AG08395 (cell line): Measurements from ENCODE around the gene STX18.

Experiments used
- DNase-seq: peaks from one replicate; pipeline ENCODE4 v3.0.0; 2012; ENCODE audit warnings: mixed read lengths, low spot score

STX18 gene

DNA sequence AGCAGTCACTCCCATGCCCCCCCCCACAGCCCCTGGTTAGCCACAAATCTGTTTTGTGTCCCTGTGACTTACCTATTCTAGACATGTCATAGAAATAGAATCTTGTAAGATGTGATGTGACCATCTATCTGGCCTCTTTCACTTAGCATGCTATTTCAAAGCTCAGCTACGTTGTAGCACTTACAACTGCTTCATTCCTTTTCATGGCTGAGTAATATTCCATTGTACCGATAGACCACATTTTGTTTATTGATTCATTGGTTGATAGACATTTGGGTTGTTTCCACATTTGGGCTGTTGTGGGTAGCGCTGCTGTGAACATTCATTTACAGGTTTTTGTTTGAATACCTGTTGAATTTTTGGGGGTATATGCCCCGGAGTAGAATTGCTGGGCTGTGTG lies 143.4 kb downstream of the STX18 start:
- no peak for DNase-seq

DNA sequence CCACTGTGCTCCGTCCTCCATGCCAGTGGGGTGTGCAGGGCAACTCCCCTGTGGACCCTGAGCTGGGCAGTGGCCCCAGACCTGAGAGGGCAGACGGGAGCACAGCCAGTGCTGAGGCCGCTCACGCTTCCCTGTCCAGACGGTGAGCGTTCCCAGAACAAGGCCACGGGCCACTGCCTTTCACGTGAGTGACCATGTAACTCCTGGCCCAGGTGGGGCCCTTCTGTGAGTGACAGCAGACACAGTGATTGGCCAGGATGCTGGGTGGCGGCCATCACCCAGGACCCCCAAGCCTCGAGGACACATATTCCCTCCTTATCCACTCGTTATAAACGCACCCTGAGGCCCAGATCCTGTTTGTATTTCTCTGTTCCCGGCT lies 144.4 kb downstream of the STX18 start:
- no peak for DNase-seq

DNA sequence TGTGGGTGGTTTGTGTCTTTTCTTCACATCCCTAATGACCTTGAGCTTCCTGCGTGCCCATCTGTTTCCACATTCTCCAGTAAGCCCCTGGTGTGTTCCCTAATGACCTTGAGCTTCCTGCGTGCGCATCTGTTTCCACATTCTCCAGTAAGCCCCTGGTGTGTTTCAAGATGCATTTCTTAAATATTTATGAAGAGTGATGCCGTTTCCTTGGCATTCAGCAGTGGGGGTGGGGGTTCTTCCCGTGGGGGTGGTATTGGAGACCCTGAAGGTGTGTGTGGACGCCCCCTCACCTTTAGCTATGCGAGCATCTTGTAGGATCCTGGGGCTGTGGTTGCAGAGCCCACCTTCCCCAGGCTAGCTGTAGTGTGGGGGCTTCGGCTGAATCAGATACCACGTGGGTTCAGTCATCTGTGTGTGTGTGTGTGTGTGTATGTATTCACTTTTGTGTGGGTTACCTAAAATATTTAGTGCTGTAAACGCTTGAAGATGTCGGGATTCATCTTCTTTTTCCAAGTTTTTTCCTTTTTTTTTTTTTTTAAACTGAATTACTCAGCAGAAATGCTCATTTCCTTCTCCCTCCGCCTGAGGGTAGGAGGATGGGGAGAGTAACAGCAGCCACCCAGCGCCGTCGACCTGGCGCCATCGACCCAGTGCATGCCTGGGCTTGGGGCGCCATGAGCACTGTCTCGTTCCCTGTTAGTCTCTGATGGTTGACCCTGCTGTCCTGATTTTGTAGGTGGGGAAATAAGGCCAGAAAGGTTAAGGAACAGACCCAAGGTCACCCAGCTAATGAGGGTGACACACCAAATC lies 145.0 kb downstream of the STX18 start:
- DNase-seq, result no peak

GRCh38 chr4:4395849-4396627 lies 145.8 kb downstream of the STX18 start:
- no peak for DNase-seq

GRCh38 chr4:4395371-4395770 lies 146.5 kb downstream of the STX18 start:
- DNase-seq, result no peak

- no peak for DNase-seq
Observed at GRCh38 chr4:4394644-4395043, 147.2 kb downstream of the STX18 start.

DNA sequence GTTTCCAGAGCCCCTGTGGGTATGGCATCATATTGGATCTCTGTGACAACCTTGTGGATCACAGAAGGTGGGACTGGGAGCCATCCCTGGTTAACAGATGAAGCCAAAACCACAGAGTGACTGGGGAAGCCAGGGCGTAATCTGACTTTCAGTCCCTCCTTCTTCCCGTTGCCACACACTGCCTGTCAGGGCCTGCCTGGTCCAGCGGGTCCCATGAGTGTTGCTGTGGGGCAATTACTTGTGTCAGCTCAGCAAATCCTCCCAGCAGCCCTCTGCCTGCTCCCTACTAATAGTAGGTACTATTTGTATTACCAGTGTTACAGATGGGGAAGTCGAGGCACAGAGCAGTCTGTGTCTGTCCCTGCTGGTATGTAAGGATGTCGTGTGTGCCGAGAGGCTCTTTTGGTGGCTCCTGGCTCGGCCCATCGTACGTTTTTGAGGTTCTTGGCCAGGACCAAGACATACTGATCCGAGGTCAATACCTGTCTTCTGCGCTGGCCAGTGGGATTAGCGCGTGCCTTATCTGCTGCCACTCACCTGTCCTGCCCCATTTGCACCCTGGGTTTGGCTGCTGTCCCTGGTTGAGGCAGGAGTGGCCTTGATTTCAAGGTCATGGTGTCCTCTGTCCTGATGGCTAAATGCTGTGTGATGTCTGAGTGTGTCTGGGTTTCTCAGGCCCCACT lies 149.2 kb downstream of the STX18 start:
- DNase-seq, result no peak

GRCh38 chr4:4391866-4392265 lies 150.0 kb downstream of the STX18 start:
- DNase-seq, result no peak

- DNase-seq, result no peak
Observed at GRCh38 chr4:4390515-4391240, 151.2 kb downstream of the STX18 start.

DNA sequence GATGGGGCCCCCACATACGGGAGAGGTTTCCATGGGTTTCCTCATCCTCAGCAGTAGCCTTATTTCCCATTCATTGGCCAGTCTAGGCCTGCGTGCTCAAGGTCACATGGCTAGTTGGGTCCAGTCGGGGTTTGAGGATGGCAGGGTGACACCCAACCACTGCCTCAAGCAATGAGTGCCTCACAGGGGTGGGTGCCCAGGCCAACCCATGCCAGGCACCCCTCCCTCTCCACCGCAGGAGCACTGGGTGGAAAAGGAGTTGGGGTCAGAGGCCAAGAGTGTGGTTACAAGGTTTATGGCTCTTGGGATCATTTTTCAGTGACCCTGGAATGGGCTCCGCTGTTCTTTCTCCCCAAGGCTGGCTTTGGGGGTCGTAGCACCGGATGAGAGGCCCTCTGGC lies 151.8 kb downstream of the STX18 start:
- no peak for DNase-seq

DNA sequence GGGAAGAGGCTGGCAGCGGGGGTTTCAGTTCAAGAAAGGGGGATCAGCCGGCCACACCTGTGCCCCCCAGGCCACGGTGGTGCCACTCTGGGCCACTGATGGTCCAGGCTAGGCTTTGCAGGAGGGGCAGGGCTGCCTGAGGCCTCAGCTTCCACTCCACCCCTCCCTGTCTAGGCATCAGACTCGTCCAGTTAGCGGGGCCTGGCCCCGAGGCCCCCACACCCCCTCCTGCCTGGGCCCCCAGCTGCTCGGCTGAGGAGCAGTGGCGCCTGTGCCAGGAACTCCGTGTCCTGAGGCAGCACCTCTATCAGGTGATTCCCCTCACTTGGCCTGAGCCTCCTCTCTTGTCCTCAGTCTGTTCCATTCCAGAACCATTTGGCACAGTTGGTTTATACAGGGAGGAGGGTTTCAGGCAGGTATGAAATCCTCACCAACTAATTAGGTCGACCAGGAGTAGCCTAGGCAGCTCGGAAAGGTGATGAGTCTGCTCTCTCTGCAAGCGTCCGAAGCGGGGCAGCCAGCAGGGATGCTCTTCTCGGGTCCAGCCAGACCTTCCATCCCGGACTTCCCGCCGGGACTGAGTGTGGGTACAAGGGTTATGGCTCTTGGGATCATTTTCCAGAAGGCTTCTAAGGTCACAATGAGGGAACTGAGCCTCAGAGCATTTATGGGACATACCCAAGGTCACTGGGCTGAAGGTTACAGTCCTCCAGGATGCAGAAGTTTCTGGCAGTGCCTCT lies 152.8 kb downstream of the STX18 start:
- DNase-seq, result no peak

DNA sequence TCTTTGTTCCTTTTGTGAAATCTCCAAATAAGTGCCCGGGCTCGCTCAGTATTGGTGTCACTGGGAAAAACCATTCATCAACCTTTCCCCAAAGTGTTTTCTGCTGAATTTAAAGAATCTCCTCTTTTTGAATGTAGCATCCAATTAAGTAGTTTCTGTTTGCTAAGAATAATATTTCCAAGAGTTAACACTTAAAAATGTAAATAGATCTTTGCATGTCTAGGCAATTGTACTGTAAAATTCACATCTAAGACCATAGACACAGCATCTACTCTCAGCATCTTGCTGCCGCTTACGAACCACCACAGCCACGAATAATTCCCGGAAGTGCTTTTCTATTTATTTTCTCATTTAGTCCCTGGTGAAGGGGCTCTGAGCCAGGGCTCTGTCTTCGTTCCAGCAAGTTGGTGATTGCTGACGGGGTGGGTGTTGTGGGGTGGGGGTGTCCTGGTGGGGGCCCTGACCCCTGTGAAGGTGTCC lies 153.5 kb downstream of the STX18 start:
- no peak for DNase-seq

- DNase-seq, result no peak
Observed at GRCh38 chr4:4387531-4388310, 154.1 kb downstream of the STX18 start.

DNA sequence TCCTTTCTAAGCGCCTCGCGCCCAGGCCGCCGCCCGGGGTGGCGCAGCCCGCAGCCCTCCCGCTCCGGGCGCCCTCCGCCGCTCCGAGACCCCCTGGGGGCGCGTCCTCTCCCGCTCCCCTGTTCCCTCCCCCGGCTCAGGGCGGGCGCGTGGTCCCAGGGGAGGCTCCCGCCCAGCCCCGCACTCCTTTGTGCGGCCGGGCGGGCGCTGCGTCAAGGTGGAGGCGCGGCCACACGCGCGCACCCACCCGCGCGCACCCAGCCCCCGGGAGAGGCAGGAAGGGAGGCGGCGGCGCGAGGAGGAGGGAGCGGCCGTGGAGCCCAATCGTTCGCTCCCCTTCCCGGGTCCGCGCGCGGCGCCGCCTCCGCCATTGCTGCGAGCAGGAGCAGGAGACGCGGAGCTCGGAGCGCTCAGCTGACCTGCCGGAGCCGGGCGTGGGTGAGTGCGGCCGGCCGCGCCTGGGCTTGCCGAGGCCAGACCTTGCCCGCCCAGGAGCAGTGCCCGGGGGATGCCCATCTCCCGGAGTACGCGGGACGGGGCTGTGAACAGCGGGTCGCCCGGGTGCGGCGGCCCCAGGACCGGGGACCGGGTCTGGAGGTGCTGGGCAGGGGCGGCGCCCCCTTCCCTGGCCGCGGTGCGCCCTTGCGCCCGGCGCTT lies 155.0 kb downstream of the STX18 start, which contains the start of gene NSG1:
Gene NSG1 (plus strand): TSS at position 367 of the 657 bp plus-strand sequence. CDS start 528 bp downstream, outside the sequence.
- peak; percentile 35 for DNase-seq

DNA sequence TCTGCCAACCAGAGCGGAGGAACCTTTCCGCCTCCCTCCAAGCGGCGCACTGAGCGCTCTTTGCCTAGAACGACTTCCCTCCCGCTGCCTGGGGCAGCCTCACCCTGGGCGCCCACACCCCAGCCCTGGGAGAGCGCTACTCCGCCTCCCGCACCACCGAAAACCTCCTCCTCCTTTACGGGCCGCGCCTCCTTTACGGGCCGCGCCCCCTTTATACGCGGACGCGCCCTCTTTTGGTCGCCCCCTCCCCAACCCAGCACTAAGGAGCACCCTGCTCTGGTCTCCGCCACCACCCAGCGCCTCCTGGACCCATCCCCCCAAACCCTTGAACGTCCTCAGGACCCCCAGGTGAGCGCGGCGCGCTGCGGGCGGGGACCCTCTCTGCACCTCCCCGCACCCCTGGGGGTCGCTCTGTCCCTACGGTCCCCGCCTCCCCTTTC lies 155.5 kb downstream of the STX18 start:
- no peak for DNase-seq

GRCh38 chr4:4385729-4386295 lies 156.0 kb downstream of the STX18 start:
- DNase-seq, result no peak

DNA sequence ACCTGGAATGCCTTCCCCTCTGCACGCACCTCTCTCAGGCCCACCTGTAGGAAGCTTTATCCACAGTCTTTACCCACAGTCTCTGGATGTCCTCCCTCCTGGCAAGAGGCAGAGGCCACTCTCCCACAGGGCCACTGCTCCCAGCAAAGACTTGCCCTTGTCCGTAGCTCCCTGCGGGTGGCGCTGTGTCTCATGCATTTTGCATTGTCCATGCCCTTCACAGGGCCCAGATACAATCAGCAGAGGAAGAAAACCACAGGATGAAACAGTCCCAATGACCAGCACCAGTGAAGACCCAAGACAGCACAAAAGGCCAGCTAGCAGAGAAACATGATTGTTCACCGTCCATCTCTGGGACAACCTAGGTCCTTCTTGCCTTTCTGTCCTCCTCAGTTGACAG lies 157.0 kb downstream of the STX18 start:
- DNase-seq, result no peak

DNA sequence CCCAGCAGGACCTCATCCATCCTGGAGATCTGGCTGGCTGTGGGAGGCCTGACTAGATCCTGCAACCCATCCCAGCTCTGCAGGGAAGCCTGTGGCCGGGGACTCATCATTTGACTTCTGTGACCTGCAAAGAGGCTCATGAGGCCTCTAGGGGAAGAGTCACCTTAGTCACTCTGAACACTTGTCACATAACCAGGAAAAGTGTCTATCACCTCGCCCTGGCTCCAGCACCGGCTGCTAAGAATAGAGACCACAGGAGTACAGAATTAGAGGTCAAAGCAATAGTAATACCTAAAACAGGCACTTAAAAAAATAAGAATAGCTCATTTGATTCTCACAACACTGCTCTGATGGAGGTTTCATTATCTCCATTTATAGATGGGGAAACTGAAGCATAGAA lies 158.8 kb downstream of the STX18 start:
- DNase-seq, result no peak

GRCh38 chr4:4379540-4380087 lies 162.2 kb downstream of the STX18 start:
- no peak for DNase-seq
